ENCODE data around the gene ATXN7. TPM values are rescaled to one million over a fixed set of nuclear protein-coding genes. Genes with fewer than 3 reads are reported as not detected.

The ATXN7 gene
- total and polyA plus RNA-seq, 5 donors: 4.8 to 18.9 (median 11.1) TPM

- H3K4me3 ChIP-seq (ENCODE audit: low read length): no peak overlapping the region
- no peak for ATAC-seq
- WGBS: 79% methylated on average over 6 of the region's 6 CpGs
- no peak overlapping the region for H3K27ac ChIP-seq (ENCODE audit: low read length)
- intact Hi-C loops (cut with DNase I): loop anchor here in 1 of 4 donors (10.0 kb wide), 1 partner anchor 118 kb away; no protein-coding TSS in a partner anchor
- no peaks in the 10 kb centered on the region for H3K27me3 ChIP-seq (ENCODE audit: control insufficient read depth, insufficient read depth)
- H3K4me1 ChIP-seq (ENCODE audit: control insufficient read depth, insufficient read depth, low read length): no peaks in the 10 kb centered on the region
- DNase-seq: no peak
- H3K9me3 ChIP-seq (ENCODE audit: control insufficient read depth, low read length): no peaks in the 10 kb centered on the region
Measured at GRCh38 chr3:64046996-64047594, 183.4 kb downstream of the ATXN7 start.

GRCh38 chr3:64047787-64048186 lies 184.1 kb downstream of the ATXN7 start:
- H3K27ac ChIP-seq (ENCODE audit: low read length): no peak overlapping the region
- H3K4me3 ChIP-seq (ENCODE audit: low read length): no peak overlapping the region
- ATAC-seq: no peak
- H3K27me3 ChIP-seq (ENCODE audit: control insufficient read depth, insufficient read depth): no peaks in the 10 kb centered on the region
- no peaks in the 10 kb centered on the region for H3K4me1 ChIP-seq (ENCODE audit: control insufficient read depth, insufficient read depth, low read length)
- no peaks in the 10 kb centered on the region for H3K9me3 ChIP-seq (ENCODE audit: control insufficient read depth, low read length)
- DNase-seq: no peak
- WGBS: 75% methylated on average over 7 of the region's 7 CpGs
- intact Hi-C loops (cut with DNase I): loop anchor here in 1 of 4 donors (10.0 kb wide), 1 partner anchor 117 kb away; no protein-coding TSS in a partner anchor

- H3K4me3 ChIP-seq (ENCODE audit: low read length): no peak overlapping the region
- peaks cover 2% of the 10 kb centered on the region for H3K4me1 ChIP-seq (ENCODE audit: control insufficient read depth, insufficient read depth, low read length)
- intact Hi-C loops (cut with DNase I): loop anchor here in 1 of 4 donors (10.0 kb wide), 1 partner anchor 116 kb away; no protein-coding TSS in a partner anchor
- no peak overlapping the region for H3K27ac ChIP-seq (ENCODE audit: low read length)
- H3K9me3 ChIP-seq (ENCODE audit: control insufficient read depth, low read length): no peaks in the 10 kb centered on the region
- no peak for ATAC-seq
- no peaks in the 10 kb centered on the region for H3K27me3 ChIP-seq (ENCODE audit: control insufficient read depth, insufficient read depth)
- 48% methylated on average over 3 of the region's 3 CpGs for WGBS
- no peak for DNase-seq
Measured at GRCh38 chr3:64048631-64049061, 185.0 kb downstream of the ATXN7 start.

- H3K4me3 ChIP-seq (ENCODE audit: low read length): no peak overlapping the region
- no peaks in the 10 kb centered on the region for H3K27me3 ChIP-seq (ENCODE audit: control insufficient read depth, insufficient read depth)
- intact Hi-C loops (cut with DNase I): loop anchor here in 1 of 4 donors (10.0 kb wide), 1 partner anchor 116 kb away; no protein-coding TSS in a partner anchor
- no peaks in the 10 kb centered on the region for H3K9me3 ChIP-seq (ENCODE audit: control insufficient read depth, low read length)
- no peak overlapping the region for H3K27ac ChIP-seq (ENCODE audit: low read length)
- ATAC-seq: no peak
- H3K4me1 ChIP-seq (ENCODE audit: control insufficient read depth, insufficient read depth, low read length): peaks cover 3% of the 10 kb centered on the region
- DNase-seq: no peak
- 82% methylated on average over 3 of the region's 3 CpGs for WGBS
Measured at GRCh38 chr3:64049136-64049535, 185.5 kb downstream of the ATXN7 start.

- Histone ChIP-seq H3K4me3 (ENCODE audit: low read length) (no peak overlapping the region), H3K9me3 (ENCODE audit: control insufficient read depth, low read length) (no peaks in the 10 kb centered on the region), H3K4me1 (ENCODE audit: control insufficient read depth, insufficient read depth, low read length) (peaks cover 3% of the 10 kb centered on the region), H3K27me3 (ENCODE audit: control insufficient read depth, insufficient read depth) (no peaks in the 10 kb centered on the region), H3K27ac (ENCODE audit: low read length) (no peak overlapping the region)
- DNase-seq: no peak
- intact Hi-C loops (cut with DNase I): loop anchor here in 1 of 4 donors (10.0 kb wide), 1 partner anchor 115 kb away; no protein-coding TSS in a partner anchor
- ATAC-seq: no peak
- 73% methylated on average over 4 of the region's 4 CpGs for WGBS
Measured at GRCh38 chr3:64049832-64050231, 186.2 kb downstream of the ATXN7 start.

Other genes starting within 250 kb of the ATXN7 start
- not detected for gene SNTN, start 211.2 kb upstream of the ATXN7 start, total RNA-seq
- not detected for gene SNTN, start 211.2 kb upstream of the ATXN7 start, polyA plus RNA-seq
- gene C3orf49, start 44.6 kb upstream of the ATXN7 start, total RNA-seq: not detected
- not detected for gene C3orf49, start 44.6 kb upstream of the ATXN7 start, polyA plus RNA-seq
- 10 to 100 TPM; 61.6 to 68.0 (median 66.6) TPM for gene THOC7, start 62 bp upstream of the ATXN7 start, total RNA-seq
- gene THOC7, start 62 bp upstream of the ATXN7 start, polyA plus RNA-seq: 109 TPM
- not detected for gene SCAANT1, start 48.5 kb downstream of the ATXN7 start, total RNA-seq
- gene SCAANT1, start 48.5 kb downstream of the ATXN7 start, polyA plus RNA-seq: not detected
- 10 to 100 TPM; 62.8 to 75.1 (median 71.5) TPM for gene PSMD6, start 159.6 kb downstream of the ATXN7 start, total RNA-seq
- 86.4 TPM for gene PSMD6, start 159.6 kb downstream of the ATXN7 start, polyA plus RNA-seq

Measured in right cardiac atrium (tissue), 5 donors.